Measurements from ENCODE around the gene TRIO. TPM values are rescaled to one million over a fixed set of nuclear protein-coding genes. Genes with fewer than 3 reads are reported as not detected.

Gene TRIO
- total RNA-seq, 1 donor from 2014 or later: 111 TPM

- DNase-seq (ENCODE audit: low spot score): no peak
These were observed 180.3 kb downstream of the TRIO start for GRCh38 chr5:14323466-14323865.

DNA sequence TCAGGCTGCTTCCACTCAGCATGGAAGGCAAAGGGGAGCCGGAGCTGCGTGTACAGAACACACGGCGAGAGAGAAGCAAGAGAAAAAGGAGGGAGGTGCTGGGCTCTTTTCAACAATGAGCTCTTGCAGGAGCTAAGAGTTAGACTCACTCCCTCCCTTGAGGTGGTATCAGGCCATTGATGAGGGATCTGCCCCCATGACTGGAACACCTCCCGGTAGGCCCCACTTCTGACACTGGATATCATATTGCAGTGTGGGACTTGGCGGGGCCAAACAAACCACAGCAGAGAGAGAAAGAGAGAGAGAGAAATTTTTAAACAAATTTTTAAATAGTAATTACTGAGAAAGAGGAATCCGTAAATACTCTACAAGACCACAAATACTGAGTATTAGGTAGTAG lies 182.2 kb downstream of the TRIO start:
- no peak for DNase-seq (ENCODE audit: low spot score)

GRCh38 chr5:14326035-14326903 lies 183.1 kb downstream of the TRIO start:
- no peak for DNase-seq (ENCODE audit: low spot score)

GRCh38 chr5:14327624-14328023 lies 184.5 kb downstream of the TRIO start:
- DNase-seq (ENCODE audit: low spot score): no peak

DNA sequence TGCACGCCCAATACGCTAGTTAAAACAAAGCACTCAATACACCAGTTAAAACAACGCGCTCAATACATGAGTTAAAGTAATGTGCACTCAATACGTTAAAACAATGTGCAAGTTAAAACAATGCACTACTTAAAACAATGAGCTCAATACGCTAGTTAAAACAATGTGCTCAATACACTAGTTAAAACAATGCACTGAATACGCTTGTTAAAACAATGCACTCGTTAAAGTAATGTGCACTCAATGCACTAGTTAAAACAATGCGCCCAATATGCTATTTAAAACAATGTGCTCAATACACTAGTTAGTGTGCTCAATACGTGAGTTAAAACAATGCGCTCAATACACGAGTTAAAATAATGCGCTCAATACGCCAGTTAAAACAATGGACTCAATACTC lies 185.0 kb downstream of the TRIO start:
- DNase-seq (ENCODE audit: low spot score): no peak

DNA sequence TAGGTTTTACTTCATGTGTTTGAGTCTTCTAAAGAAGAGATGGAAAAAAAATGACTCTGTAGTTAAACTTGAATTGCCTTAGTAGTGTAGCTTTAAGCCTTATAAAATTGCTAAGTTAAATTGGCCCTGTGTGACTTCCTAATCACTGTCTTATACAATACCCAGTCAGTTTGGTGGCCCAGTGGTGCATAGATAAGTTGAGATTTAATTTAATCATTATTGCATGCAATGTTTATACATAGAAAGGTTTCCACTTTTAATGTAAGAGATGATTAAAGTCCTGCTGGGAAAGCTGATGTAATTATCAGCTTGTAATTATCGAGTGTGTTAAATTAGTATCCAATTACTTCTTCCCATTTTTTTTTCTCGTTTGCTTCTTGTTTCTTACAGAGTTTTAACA lies 187.1 kb downstream of the TRIO start:
- DNase-seq (ENCODE audit: low spot score): no peak

DNA sequence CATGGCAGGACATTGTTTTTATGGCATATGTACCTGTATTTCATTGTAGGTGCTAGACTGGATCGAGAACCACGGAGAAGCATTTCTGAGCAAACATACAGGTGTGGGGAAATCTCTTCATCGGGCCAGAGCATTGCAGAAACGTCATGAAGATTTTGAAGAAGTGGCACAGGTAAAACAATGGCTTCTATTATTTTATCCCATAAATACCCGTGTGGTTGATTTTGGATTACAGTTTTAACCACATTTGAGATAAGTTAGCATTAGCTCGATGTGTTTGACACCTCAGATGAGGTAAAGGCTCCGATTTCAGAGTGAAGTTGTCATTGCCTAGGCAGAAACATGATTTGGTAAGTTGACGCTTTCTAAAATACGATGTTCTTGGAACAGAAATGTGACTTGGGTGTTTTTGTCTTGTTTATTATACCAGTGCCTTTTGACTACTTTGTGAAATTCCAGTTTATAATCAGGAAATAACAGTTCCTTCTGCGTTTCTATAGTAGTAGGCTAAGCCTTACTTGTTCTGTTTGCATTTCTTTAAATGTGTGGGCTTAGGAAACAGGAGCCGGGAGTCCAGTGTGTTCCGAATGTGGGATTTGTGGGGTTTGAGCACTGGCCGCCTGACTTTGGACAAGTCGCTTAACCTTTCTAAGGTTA lies 187.7 kb downstream of the TRIO start:
- no peak for DNase-seq (ENCODE audit: low spot score)

DNA sequence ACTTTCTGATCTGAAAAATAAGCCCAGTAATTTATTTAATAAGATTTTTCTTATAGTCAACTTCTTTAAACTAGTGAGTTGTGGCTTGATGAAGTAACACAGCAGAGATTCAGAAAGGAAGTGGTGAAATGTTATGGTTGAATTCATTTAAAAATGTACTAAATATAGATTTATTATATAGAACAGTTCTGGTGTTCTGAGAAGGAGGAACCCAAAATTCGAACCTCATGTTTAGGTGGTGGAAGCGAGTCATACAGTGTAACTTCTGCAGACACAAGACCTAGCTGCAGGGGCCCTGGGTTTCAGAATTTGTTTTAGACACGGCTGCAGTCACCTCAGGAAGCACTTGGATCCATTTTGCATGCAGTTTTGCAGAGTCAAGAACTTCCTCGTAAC lies 188.2 kb downstream of the TRIO start:
- no peak for DNase-seq (ENCODE audit: low spot score)

GRCh38 chr5:14332038-14332631 lies 189.0 kb downstream of the TRIO start:
- no peak for DNase-seq (ENCODE audit: low spot score)

DNA sequence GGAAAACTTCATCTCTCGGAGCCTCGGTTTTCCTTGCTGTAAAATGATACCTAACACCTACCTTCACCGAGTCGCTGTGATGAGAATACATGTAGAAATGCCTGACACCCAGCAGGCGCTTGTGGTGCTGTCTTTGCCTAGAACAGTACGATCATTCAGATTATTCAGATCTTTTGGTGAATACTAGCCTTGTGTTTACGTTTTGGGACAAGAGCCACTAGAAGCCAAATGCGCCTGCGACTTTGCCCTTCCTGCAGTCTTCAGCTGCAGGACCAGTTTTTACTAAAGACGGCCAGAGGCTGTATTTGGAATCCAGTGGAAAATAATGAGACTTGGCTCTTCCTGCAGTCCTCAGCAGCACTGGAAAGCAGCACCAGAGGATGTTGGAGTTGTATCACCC lies 189.6 kb downstream of the TRIO start:
- no peak for DNase-seq (ENCODE audit: low spot score)

- DNase-seq (ENCODE audit: low spot score): no peak
These were observed 194.5 kb downstream of the TRIO start for GRCh38 chr5:14337593-14337992.

DNA sequence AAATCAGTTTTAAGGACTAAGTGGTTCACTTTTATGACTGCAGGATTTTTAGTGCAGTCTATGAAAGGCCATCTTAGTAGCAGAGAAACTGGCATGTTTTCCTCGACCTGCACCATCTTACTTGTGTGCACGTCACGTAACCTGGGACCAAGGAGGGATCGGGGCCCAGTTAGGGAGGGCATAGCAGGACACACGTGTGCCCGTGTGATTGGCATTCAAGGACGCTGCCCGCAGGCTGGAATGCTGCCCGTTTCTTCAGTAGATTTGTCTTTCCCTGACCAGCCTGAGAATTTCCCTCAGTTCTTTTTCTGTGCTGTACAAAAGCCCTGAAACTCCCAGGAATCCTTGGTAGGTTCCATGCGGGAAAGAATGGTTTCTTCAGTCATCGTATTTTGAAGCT lies 196.3 kb downstream of the TRIO start:
- DNase-seq (ENCODE audit: low spot score): no peak

DNA sequence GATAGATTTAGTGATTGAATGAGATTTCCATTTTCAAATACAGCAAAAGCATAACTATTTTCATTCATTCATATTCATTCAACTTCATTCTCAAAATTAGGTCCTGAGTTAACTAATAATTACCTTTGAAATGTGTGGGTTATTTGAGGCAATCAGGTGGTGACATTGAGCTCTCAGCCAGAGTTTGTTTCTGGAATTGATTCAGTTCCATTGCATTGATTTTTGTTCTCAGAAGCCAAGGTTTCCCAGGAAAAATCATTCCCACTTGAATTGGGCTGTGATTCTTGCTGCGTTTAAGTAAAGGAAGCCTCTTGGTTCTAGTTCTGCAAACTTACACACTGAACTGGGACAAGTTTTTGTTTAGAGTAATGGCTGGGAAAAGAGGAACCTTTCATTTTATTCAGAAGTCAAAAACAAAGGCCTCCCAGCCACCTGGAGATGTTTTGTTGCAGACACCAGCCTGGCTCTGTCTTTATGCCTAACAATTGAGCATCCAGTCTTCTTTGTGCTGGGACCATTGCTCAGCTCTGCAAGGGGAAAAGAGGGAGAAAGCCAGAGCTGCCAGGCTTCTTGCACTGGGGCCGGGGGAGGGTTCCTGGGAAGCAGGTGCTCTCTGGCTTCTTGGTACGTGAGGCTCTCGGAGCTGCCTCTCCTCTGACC lies 198.6 kb downstream of the TRIO start:
- DNase-seq (ENCODE audit: low spot score): no peak

- DNase-seq (ENCODE audit: low spot score): no peak
These were observed 199.2 kb downstream of the TRIO start for GRCh38 chr5:14342306-14342705.

DNA sequence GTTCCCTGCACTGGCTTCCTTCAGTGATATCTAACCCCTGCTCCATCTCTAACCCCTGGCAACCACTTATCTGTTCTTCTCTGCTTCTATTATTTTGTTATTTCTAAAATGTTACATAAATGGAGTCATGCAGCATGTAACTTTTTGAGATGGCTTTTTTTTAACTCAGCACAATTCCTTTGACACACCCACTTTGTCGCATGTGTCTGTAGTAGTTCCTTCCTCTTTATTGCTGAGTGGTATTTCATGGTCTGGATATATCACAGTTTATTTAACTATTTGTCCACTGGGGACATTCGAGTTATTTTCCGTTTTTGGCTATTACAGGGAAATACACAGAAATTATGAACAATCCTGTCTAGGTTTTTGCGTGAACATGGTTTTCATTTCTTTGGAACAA lies 200.2 kb downstream of the TRIO start:
- no peak for DNase-seq (ENCODE audit: low spot score)

DNA sequence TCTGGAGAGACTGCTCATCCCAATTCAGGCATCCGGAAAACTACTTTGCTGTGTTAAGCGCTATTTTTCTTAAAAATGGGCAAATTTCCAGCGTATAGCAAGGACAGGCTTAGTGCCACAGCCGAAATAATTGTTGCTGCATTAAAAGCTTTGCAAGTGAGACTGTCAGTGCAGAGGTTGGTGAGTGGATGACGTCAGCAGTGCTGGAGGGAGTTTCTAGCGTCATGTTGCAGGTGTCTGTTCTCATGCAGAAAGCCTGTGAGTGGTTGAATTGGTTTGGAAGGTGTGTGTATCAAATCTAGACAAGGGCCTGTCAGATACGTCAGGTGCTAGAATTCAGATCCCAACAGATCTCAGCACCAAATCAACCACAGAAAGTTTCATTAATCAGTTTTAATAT lies 204.4 kb downstream of the TRIO start:
- no peak for DNase-seq (ENCODE audit: low spot score)

- DNase-seq (ENCODE audit: low spot score): no peak
These were observed 205.0 kb downstream of the TRIO start for GRCh38 chr5:14348142-14348541.

- no peak for DNase-seq (ENCODE audit: low spot score)
These were observed 205.9 kb downstream of the TRIO start for GRCh38 chr5:14349029-14349428.

GRCh38 chr5:14351086-14351661 lies 208.0 kb downstream of the TRIO start:
- no peak for DNase-seq (ENCODE audit: low spot score)

- DNase-seq (ENCODE audit: low spot score): peak; percentile 63
These were observed 208.9 kb downstream of the TRIO start for GRCh38 chr5:14351845-14352712.
